SK-N-MC (cell line): ENCODE data around the gene RSU1.

Experiments used
- DNase-seq: peaks from one replicate; pipeline ENCODE4 v3.0.0-alpha.2; 2011; ENCODE audit warnings: low read depth, low spot score
- H3K27ac ChIP-seq: fragments of 200-600 bp; sonication (generic); 2 replicates; pipeline ENCODE4 v1.5.1; 2016; ENCODE audit warnings: mixed run types
- H3K36me3 ChIP-seq: fragments of 200-600 bp; sonication (generic); 2 replicates; pipeline ENCODE4 v1.6.1; 2017; ENCODE audit warnings: antibody characterized with exemption, low read length, mixed read lengths; ENCODE audit not compliant: insufficient read depth
- H3K4me3 ChIP-seq: fragments of 200-600 bp; sonication (generic); 2 replicates; pipeline ENCODE4 v1.5.1; 2016
- H3K9ac ChIP-seq: fragments of 200-600 bp; sonication (generic); 2 replicates; pipeline ENCODE4 v1.8.0; 2017; ENCODE audit warnings: mixed run types, mixed read lengths; ENCODE audit not compliant: insufficient read length
- H3K9me3 ChIP-seq: fragments of 200-600 bp; sonication (generic); 2 replicates; pipeline ENCODE4 v1.6.1; 2017; ENCODE audit warnings: low read depth, mild to moderate bottlenecking, antibody characterized with exemption, low read length, moderate library complexity, mixed read lengths
- EZH2 ChIP-seq: fragments of 200-600 bp; sonication (generic); IDR thresholded peaks from one replicate; pipeline ENCODE4 v1.6.1; 2017; ENCODE audit warnings: antibody characterized with exemption
- FOXP2 ChIP-seq: optimal IDR thresholded peaks from 2 replicates; pipeline ENCODE3; 2011; ENCODE audit warnings: mild to moderate bottlenecking, moderate library complexity; ENCODE audit not compliant: insufficient read depth; ENCODE audit errors: extremely low read length, control extremely low read depth
- POLR2AphosphoS5 ChIP-seq: IDR thresholded peaks from 2 replicates; pipeline ENCODE4 v1.6.1; 2012; ENCODE audit warnings: mild to moderate bottlenecking, low read depth, low read length, borderline replicate concordance

RSU1 gene

DNA sequence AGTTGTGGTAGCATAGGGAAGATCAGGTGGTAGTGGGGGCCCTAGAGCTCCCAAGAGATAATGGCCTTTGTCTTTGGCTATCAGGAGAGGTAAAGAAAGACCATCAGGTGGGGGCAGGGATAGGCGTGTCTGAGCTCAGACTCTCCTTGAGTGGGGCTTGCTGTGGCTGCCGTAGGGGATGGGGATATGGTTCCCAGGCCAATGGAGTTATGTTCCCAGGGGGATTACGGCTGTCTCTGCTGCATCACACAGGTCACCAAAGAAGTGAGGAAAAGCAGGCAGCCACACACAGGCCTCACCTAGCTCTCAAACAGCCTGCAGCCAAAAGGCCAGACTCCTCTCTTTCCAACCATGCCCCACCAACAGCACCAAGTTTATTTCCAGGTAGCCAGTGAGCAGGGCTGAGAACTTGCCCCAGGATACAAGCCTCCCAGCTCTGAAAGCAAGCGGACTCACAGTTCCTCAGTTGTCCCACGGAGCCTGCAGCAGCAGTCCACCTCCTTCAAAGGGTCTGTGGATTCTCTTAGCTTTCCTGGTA lies 257.9 kb downstream of the RSU1 start:
- no peak overlapping the region for H3K9ac ChIP-seq
- TF ChIP-seq FOXP2 (no peak), EZH2 (no peak), POLR2AphosphoS5 (no peak)
- H3K36me3 ChIP-seq: no peaks in the 10 kb centered on the region
- no peaks in the 10 kb centered on the region for H3K9me3 ChIP-seq
- H3K4me3 ChIP-seq: no peak overlapping the region
- DNase-seq: no peak
- no peak overlapping the region for H3K27ac ChIP-seq

DNA sequence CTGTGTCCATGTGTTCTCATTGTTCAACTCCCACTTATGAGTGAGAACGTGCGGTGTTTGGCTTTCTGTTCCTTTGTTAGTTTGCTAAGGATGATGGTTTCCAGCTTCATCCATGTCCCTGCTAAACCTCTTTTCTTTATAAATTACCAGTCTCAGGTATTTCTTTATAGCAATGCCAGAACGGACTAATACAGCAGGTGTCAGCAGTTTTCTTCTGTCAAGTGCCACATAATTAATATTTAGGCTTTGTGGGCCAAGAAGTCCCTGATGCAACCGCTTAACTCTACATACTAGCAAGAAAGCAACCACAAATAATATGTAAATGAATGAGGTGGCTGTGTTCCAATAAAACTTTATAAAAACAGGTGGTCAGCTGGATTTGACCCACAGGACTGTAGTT lies 269.3 kb downstream of the RSU1 start:
- Histone ChIP-seq H3K36me3 (no peaks in the 10 kb centered on the region), H3K27ac (no peak overlapping the region), H3K9ac (no peak overlapping the region), H3K4me3 (no peak overlapping the region), H3K9me3 (no peaks in the 10 kb centered on the region)
- no peak for TF ChIP-seq POLR2AphosphoS5
- TF ChIP-seq EZH2: no peak
- DNase-seq: no peak

DNA sequence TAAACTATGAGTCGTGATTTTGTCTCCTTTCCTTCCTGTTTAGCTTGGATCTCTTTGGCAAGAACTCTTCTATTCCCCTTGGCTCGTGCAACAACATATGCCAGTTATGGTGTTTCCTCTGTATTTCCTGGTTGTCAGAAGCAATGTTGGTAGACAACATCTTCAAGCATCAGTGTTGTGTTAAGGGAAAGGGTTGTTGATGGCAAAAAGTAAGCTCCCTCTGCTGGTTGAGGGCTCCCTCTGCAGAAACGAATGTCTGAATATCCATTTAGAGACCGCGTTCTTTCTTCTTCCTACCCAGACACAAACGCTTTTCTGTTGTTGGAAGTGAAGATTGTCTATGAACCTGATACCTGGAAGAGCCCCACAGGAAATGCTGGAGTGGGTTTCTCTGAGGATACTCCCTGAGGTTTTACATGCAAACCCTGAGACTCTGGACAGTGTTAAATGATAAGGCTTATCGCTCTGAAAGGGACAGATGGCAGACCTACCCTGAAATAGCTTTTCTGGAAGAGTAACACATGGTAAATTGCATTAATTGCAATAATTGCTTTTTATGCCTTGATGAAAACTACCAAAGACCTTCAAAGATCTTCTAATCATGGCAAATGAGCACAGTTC lies 272.0 kb downstream of the RSU1 start:
- H3K9me3 ChIP-seq: no peaks in the 10 kb centered on the region
- no peak overlapping the region for H3K27ac ChIP-seq
- TF ChIP-seq FOXP2 (no peak), EZH2 (no peak), POLR2AphosphoS5 (no peak)
- H3K9ac ChIP-seq: no peak overlapping the region
- H3K4me3 ChIP-seq: no peak overlapping the region
- no peaks in the 10 kb centered on the region for H3K36me3 ChIP-seq
- peak; percentile 2 for DNase-seq

DNA sequence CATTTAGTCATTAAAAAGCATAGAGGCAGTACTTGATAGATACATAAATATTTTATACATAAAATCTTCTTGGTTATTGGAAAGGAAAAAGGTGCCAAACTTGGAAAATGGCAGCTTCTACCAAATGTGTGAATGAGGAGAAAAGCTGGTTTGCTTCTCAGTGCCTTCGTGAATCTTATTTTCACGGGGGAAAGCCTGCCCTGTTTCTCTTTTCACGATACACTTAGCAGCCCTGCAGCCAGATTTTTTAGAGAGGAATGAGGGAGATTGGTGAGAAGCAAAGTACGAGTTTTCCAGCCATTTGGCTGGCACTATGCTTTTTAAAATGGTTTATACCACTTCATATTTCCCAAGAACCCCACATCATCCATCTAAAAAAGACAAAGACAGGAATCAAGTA lies 272.6 kb downstream of the RSU1 start:
- no peaks in the 10 kb centered on the region for H3K36me3 ChIP-seq
- no peaks in the 10 kb centered on the region for H3K9me3 ChIP-seq
- no peak overlapping the region for H3K9ac ChIP-seq
- no peak for TF ChIP-seq POLR2AphosphoS5
- TF ChIP-seq EZH2: no peak
- TF ChIP-seq FOXP2: no peak
- H3K4me3 ChIP-seq: no peak overlapping the region
- no peak overlapping the region for H3K27ac ChIP-seq
- no peak for DNase-seq

DNA sequence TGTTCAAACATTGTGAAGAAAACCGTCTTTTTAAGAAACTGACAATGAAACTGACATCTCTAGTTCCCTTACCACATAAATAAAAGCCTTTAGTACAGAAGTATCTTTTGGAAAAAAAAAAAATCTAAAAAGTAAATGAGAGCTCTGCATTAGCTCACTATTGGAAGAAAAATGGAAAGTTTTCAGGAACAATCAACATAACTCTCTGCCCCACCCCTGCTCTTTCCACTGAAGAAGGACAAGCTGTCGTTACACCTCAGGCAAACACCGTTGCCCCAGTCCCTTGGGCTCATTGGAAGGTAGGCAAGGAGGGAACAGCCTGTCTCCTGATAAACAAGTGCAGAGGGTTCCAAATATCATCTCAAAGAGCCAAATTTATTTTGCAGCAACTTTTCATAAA lies 273.1 kb downstream of the RSU1 start:
- no peak for TF ChIP-seq FOXP2
- TF ChIP-seq EZH2: no peak
- TF ChIP-seq POLR2AphosphoS5: no peak
- Histone ChIP-seq H3K4me3 (no peak overlapping the region), H3K9ac (no peak overlapping the region), H3K9me3 (no peaks in the 10 kb centered on the region), H3K36me3 (no peaks in the 10 kb centered on the region), H3K27ac (no peak overlapping the region)
- no peak for DNase-seq
